HG02970 (cell line): ENCODE data around the gene SNX8.

ENCODE experiments used
- ATAC-seq: cut with Tn5 transposase; IDR thresholded peaks from one replicate; pipeline ENCODE4 v1.9.1; 2021; ENCODE audit warnings: mild to moderate bottlenecking, moderate library complexity, moderate number of reproducible peaks; ENCODE audit not compliant: unreplicated experiment, low FRiP score

SNX8 gene

DNA sequence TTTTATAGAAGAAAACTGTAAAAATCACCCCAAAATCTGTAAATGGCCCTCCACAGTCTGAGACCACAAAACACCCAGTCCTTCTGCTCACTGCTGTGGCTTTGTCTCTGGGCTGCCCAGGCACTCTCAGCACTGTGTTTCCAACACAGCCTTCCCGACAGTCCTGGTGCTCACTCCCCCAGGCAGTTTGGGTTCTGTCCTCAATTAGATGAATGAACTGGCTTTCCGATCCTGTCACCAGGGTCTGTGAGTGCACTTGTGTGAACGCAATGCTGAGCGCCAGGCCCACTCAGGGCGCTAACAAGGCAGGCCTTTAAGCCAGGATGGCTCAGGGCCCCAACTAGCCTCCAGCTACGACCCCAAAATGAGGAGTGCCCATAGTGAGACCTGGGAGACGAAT, 84.8 kb downstream of the SNX8 start:
- ATAC-seq = no peak

GRCh38 chr7:2228921-2229320, 85.3 kb downstream of the SNX8 start:
- ATAC-seq = no peak

GRCh38 chr7:2227699-2228098, 86.5 kb downstream of the SNX8 start:
- ATAC-seq = no peak

- ATAC-seq = no peak
These were observed 88.4 kb downstream of the SNX8 start for GRCh38 chr7:2225830-2226229.

- no peak for ATAC-seq
These were observed 88.9 kb downstream of the SNX8 start for GRCh38 chr7:2225336-2225735.

DNA sequence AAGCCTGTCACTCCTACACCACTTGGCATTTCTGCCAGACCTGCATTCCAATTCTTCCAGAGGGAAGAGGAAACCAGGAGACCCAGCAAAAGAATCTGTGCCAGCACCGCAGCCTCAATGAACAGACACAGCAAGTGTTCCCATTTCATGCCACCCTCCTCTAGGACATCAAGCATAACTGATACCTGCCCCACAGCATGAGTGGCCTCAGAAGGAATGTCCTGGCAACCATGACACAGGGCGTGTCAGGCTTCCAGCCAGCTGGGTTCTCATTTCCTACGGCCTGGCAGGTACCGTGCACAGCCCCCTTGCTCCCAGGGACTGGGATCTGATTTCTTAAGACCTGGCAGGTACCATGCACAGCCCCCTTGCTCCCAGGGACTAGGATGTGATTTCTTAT, 89.3 kb downstream of the SNX8 start:
- no peak for ATAC-seq

GRCh38 chr7:2224491-2224928, 89.7 kb downstream of the SNX8 start:
- no peak for ATAC-seq

GRCh38 chr7:2223321-2223720, 90.9 kb downstream of the SNX8 start:
- ATAC-seq = no peak

GRCh38 chr7:2222516-2222915, 91.7 kb downstream of the SNX8 start:
- ATAC-seq = no peak

DNA sequence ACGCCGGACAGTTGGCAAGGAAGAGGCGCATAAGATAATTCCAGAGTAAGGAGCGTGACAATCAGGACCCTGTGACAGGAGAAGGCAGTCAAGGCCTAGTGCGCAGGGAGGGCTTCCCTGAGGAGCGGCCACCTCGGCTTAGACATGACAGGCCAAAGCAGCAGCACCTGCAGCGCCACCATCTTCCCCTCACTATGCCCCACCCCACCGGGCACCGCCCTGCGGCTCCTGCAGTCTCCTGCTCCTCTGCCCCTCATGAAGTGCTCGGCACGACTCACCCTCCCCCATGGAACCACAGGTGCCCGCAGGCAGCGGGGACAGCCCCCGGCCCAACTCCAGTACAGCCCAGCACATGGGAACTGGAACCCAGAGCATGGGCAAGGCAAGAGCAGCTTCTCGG, 93.3 kb downstream of the SNX8 start:
- no peak for ATAC-seq

DNA sequence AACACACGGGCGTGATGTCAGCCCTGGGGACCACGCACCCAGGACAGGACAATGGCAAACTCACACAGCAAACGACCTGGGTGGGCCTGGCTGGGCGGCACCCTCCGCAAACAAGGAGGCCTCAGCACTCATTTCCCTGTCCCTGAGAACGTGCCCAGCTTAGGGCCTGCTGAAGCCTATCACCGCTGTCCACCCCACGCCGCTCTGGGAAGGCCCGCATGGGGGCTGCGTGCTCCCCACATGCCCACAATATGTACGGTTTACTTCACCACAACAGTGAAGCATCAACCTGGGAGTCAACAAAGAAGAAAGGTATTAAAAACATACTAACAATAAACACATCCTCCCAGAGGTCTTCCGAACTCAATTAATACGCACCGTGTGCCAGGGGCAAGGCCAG, 93.7 kb downstream of the SNX8 start:
- no peak for ATAC-seq

- ATAC-seq = no peak
These were observed 94.2 kb downstream of the SNX8 start for GRCh38 chr7:2220030-2220429.

DNA sequence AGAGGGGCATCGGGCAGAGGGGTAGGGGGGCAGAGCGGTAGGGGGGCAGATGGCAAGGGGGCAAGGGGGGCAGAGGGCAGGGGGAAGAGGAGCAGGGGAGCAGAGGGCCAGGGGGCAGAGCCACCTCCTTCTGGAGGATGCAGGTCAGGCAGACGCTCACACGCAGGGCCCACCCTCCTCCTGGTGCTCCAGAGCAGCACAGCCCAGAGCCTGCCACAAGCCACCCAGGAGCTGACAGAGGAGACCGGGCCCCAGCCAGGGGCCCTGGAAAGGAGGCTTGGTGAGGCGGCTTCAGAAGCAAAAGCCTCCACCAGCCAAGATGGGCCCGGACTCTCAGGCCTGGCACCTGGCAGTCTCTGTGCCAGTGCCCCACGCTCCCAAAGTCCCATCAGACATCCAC, 94.6 kb downstream of the SNX8 start:
- ATAC-seq = no peak

- no peak for ATAC-seq
These were observed 95.1 kb downstream of the SNX8 start for GRCh38 chr7:2219136-2219535.

DNA sequence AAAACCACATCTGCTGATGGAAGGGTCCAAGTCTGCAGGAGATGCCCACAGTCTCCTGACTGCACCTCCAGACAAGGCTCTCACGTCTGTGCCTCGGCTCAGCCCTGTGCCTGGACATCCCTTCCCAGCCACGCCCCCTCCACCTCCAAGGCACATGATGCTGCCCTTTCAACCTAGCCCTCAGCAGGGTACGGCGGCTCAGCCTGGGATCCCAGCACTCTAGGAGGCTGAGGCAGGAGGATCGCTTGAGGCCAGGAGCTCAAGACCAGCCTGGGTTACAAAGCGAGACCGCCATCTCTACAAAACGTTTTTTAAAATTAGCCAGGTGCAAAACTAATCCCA, 95.8 kb downstream of the SNX8 start:
- no peak for ATAC-seq

- ATAC-seq = no peak
These were observed 96.4 kb downstream of the SNX8 start for GRCh38 chr7:2217716-2218443.

DNA sequence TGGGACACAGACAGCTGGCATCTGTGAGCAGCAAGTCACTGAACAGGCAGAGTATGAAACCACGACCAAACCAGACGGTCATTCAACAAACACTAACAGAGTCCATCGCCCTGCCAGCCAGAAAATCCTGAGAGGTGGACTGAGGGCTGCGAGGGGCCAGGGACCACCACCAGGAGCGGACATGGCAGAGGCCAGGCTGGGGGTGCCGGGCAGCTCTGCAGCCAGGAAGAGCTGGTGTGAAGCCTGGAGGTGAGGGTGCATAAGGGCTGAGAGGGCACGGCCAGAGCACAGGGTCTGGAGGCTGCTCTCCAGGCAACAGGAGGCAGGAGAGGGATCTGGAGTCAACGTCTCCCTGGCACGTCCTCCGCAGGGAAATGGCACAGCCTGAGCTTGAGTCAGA, 97.0 kb downstream of the SNX8 start:
- ATAC-seq = no peak

- no peak for ATAC-seq
These were observed 98.4 kb downstream of the SNX8 start for GRCh38 chr7:2215851-2216250.

- ATAC-seq = no peak
These were observed 99.6 kb downstream of the SNX8 start for GRCh38 chr7:2214636-2215035.

DNA sequence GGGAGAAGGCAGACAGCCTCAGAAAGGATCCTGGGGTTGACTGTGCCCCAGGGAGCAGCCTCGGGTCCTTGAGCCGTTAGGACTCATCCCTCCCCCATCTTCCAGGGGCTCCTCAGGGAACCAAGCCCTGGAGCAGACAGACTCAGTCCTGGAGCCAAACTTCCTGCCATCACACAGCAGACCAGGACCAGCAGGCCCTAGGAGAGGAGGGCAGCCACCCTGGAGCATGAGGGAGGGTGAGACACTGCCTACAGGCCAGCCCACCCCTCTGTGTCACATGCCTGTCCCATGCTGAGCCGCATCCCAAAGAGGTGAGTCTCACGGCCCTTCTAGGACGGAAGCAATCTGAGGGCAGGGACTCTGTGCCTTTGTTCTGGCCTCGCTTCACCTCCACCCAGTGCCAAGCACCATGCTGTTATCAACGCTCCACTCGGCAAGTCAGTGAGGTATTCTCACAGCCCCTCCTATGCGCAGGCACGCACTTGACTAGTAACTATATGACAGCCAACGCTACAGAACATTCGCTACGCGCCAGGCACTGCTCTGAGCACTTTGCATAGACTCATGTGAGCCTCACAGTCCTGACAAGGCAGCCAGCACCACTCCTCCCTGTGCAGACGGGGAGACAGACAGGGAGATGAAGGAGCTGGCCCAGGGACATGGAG, 100.6 kb downstream of the SNX8 start:
- ATAC-seq = no peak

DNA sequence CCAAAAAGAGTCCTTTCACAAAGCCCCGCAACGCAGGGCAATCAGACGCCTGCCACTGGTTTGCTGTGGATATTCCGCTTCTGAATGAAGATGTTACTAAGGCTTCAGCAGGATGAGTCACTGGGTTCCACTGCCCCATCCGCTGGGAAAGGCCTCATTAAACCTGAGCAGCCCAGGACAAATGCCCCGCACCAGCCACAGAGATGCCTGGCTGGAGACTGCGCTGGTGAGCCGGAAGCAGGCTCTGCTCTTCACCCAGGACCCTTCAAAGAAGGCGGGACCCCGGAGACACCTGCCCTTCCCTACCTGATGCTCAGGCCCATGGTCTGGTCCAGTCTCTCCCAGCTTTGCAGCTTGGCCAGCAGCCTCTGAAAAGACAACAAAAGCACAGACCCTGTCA, 101.3 kb downstream of the SNX8 start:
- no peak for ATAC-seq

- ATAC-seq = no peak
These were observed 102.3 kb downstream of the SNX8 start for GRCh38 chr7:2211926-2212325.
